Stromal cell of bone marrow (primary cell): ENCODE data around the gene EPB42.
"Not testable (repeated sequence)": the region's sequence is repeated elsewhere in the genome, so short reads cannot be mapped to it uniquely, and the experiment has no call there.

Experiments used
- DNase-seq: peaks from one replicate; pipeline ENCODE4 v3.0.0-alpha.2; 2012; ENCODE audit warnings: low read depth

Gene EPB42

DNA sequence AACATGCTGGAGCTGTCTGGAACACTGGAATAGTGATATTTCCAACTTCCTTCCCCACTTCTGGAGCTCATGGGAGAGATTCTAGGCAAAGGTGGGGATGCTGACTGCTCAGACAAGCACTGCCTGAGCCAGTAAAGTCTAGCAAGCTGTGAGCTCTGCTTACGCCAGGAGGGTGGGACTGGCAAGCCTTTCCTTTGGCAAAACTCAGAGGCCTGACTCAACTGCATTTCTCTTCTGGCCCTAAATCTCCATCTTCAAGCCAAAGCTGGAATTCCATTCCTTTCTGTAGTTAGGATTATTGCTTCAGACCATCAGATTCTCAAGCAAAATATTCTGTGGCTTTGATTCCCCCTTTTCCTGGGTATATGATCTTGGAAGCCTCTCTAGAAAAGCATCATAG is 20.3 kb upstream of the EPB42 start:
- DNase-seq: peak; percentile 87

DNA sequence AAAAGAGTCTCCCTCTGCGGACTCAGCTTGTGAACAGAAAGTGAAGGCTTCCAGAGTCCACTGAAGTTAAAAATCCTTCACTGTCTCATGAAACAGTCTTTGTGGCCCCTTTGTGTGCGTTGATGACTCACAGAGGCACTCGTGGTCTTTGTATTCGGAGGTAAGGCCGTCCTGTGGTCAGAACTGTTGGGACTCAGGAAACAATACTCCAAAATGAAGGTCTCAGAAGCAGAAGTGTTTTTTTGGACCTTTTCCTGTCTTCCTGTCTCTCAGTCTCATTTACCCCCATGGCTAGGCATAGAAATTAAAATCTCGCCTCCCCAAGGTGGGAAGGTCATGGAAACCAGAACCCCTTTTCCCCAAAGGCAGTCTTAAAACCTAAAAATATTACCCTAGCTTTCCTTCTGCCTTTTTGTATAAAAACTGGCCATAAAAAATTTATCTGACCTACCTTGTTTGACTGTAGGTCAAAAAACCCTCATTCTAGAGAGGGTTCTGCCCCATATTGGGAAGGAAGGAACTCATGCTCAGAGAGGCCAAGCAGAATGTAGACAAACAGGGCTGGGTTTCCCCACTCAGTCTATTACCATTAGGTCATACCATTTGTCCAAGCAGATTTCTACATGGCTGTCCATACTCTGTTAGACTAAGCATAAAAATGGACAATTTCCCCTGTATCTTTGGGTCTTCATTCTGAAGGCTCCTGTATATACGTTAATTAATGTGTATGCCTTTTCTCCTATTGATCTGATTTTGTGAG is 19.1 kb upstream of the EPB42 start:
- no peak for DNase-seq

DNA sequence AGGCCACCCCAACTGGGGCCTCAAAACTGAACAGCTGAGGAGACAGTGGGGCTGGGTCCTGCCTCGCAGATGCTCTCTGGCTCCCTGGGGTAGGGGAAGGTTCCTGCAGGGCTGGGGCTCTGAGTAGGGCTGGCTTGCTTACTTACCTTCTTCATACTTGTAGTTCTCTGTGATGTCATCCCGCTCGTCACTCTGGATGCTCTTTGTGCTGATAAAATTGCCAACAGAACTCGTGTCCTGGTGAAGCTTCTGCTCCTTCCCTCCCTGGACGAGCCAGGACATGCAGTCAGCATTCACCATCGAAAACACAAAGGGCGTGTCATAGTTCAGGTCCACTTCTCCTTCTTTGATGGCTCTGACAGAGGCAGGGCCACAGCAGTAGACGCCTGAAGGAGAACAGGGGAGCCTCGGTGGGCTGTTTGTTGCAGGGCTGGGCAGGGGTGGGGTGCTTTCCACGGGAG is 17.9 kb upstream of the EPB42 start:
- DNase-seq: no peak

DNA sequence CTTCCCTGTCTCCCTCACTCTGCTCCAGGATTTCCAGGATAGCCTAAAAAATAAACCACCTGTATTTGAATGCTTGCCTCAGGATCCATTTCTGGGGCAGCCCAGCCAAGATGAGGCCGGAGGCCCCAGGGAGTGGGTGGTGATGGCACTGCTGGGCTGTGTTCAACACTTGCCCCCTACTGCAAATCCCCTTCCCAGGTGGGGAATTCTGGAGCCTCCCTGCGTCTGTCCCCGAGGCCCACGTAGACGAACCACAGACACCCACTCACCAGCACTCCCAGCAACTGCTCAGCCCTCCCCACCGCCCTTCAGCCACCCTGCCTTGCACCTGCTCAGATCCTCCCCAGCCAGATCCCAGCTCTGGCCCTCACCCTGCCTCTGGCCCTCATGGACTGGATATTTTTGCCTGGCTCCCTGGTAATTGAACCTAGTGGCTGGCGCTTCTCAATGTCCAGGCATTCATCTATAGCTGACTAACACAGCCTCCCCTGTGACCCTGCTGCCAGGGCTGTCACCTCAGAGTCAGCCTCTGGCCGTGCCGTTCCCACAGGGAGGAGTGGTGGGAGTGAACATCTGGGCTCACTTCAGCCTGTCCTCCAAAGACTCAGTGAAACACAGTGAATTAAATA is 17.1 kb upstream of the EPB42 start:
- no peak for DNase-seq

DNA sequence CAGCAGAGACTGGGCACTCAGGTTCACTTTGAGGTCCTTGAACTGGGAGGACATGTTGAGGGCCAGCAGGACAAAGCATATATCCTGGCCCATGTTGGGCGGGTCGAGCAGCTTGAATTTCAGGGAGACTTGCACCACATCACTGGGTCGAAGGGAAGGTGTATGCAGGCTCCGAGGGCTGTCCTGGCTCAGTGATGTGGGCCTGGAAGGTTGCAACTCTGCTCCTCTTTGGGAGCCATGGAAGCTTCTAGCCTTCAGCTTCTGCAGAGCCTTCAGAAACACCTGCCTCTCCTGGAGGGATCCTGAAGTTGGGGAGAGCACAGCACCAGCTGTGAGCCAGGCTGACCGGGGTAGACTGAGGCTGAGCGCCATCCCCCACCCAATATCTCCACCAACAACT is 14.7 kb upstream of the EPB42 start:
- no peak for DNase-seq

DNA sequence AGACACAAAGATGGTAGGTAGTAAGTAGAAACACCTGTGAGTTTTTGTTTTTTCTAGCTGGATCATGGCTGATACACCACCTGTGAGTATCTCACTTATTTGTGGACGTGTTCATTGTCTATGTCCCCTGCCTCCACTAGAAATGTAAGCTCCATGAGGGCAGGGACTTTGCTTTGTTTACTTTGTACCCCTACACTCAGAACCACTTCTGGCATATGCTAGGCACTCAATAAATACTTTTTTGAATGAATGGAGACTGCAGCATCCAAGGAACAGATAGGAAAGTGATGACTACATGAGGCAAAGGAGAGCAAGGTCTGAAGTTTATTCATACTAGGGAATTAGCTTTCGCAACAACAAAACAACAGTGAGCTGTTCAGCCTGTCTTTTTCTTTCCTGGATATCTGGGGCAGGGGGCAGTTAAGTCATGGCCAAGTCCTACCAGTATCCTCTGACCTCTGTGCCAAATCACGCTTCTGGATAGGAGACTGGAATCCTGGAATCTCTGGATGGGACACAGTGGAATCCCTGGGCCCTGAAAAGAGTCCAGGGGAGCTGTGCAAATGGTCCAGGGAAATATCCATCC is 11.6 kb upstream of the EPB42 start:
- DNase-seq: no peak

DNA sequence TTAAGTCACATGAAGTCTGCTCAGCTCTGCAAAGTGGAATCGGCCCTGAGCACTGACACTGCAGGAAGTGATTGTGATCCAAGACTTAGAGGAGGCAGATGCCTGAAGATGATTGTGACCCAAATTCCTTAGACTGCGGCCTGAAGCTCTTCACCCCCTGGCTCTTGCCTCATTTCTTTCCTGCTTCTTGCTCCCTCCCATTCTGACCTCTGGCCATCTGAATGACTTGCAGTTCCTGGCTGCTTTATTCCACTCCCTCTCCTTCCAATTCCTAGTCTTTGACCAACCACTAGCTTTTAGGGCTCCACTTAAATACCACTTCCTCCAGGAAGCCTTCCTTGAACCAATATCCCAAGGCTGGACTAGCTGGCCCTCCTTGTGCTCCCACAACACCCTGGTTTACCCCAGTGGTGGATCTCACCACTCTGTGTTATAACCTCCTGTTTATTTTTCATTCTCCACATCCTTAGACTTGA is 9.9 kb upstream of the EPB42 start:
- DNase-seq: peak; percentile 40

DNA sequence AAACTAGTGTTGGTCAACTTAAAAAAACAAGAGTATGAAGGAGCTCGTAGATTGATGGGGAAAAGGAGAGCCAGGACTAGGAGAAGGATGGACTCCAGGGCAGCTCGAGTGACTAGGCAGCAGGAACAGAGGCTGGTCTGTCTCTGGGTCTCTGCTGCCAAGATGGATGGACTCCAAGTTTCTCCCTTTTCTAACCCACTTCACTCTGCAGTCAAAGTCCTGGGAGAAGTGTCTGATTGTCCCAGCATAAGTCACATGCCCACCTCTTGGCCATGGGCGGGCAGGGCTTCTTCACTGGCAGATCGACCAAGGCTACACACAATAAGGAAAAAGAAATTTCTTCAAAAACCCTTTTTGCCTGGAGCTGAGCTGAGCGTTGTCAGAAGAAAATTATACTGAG is 9.2 kb upstream of the EPB42 start:
- DNase-seq: no peak

DNA sequence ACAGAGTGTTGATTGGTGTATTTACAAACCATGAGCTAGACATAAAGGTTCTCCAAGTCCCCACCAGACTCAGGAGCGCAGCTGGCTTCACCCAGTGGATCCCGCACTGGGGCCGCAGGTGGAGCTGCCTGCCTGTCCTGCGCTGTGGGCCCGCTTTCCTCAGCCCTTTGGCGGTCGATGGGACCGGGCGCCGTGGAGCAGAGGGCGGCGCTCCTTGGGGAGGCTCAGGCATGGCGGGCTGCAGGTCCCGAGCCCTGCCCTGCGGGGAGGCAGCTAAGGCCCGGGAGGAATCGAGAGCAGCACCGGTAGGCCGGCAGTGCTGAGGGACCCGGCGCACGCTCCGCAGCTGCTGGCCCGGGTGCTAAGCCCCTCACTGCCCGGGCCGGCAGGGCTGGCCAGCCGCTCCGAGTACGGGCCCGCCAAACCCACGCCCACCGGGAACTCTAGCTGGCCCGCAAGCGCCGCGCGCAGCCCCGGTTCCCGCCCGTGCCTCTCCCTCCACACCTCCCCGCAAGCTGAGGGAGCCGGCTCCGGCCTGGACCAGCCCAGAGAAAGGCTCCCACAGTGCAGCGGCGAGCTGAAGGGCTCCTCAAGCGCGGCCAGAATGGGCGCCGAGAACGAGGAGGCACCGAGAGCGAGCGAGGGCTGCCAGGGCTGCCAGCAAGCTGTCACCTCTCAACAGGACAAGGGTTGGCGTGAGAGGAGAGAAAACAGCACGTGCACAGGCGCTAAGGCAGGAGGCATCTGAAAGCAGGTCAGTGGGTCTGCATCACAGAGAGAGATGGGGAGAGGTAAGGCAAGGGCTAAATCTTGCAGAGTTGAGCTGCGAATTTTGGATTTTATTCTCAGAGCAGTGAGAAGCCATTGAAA is 5.9 kb upstream of the EPB42 start:
- no peak for DNase-seq

DNA sequence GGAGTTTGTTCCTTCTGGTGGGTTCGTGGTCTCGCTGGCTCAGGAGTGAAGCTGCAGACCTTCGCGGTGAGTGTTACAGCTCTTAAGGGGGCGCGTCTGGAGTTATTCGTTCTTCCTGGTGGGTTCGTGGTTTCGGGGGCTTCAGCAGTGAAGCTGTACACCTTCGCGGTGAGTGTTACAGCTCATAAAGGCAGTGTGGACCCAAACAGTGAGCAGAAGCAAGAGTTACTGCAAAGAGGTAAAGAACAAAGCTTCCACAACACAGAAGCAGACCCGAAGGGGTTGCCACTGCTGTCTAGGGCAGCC is 5.1 kb upstream of the EPB42 start:
- DNase-seq: not testable (repeated sequence)

DNA sequence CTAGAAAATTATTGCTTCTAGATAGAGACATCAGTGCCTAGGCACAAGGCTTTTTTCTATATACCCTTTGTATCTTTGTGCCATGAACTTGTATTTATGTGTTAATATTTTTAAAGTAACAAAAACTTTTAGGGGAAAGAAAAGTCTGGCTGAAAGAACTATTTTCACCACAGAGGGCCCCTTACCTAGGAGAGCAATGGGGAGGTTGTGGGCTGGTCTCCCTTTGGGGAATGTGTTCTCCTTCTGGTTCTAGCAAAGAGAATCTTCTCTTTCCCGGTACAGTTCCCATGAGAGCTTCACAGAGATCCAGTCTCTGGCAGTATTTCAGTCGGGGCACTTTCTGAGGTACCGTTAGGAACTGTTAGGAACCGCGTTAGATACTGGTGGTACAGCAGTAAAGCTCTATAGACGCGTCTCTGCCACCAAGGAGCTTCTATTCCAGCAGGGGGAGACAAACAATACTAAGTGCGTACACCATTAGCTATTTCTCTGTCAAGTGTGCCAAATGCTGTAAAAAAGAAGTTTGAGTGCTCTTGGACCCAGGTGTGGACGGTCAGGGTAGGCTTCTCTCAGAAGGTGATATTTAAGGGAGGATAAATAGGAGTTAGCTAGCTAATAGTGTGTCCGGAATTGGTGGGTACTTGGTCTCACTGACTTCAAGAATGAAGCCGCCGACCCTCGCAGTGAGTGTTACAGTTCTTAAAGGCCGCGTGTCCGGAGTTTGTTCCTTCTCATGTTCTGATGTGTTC is 4.6 kb upstream of the EPB42 start:
- peak; percentile 47 for DNase-seq

DNA sequence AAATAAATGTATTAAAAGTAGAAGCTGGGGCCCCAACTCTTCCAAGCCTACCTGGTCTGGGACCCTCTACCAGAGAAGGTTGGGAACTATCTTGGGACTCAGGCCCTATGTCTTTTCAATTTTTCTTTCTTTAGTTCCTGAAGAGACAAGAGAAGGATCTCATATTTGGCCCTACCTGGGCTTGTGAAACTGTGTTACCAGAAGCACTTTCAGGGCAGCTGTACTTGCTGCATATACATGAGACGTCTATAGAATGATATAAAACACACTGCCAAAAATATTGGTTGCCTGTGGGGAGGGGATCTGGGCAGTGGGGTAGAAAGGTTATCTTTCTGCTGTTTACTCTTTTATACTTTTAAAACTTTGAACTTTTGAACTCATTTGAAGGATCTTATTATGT is 604 bp upstream of the EPB42 start:
- no peak for DNase-seq

DNA sequence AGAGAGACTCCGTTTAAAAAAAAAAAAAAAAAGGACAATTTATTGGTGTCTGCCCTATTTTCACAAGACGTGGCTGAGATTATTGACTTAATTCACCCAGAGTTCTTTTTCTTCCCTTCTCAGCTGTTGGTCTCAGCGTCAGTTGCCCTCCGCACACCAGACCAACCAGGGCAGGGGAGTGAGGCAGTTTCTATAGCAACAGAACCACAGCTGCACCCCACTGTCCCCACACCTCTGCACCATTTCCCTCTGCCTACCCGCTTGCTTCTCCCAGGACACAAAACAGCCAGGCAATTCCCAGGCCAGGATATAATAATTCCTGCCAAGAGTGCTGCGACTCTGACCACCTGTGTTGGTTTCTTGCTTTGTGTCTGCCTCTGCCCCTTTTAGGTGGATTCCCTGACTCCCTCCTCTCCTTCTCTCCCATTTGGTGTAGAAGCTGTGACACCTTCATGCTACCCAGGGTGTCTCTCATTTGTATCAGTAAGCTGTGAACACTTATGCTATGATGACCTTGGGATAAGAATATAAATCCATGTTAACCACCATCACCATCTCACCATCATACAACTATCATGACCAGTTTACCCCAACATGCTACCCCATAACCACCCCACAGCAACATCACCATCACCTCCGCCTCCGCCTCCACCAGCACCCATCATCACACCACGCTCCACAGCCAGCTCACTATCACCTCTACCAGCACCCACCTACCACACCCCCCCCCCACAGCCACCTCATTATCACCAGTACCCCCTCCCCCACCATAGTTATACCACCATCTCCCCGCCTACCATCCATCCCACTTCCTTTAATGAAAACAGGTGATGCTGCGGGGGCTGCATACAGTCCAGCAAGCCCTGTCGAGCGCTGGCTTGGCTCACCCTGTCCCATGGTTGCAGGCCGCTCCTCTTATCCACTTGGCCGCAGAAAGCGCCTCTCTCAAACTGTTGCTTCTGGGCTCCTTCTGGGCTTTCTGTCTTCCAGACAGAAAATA is 589 bp downstream of the EPB42 start:
- DNase-seq: no peak

DNA sequence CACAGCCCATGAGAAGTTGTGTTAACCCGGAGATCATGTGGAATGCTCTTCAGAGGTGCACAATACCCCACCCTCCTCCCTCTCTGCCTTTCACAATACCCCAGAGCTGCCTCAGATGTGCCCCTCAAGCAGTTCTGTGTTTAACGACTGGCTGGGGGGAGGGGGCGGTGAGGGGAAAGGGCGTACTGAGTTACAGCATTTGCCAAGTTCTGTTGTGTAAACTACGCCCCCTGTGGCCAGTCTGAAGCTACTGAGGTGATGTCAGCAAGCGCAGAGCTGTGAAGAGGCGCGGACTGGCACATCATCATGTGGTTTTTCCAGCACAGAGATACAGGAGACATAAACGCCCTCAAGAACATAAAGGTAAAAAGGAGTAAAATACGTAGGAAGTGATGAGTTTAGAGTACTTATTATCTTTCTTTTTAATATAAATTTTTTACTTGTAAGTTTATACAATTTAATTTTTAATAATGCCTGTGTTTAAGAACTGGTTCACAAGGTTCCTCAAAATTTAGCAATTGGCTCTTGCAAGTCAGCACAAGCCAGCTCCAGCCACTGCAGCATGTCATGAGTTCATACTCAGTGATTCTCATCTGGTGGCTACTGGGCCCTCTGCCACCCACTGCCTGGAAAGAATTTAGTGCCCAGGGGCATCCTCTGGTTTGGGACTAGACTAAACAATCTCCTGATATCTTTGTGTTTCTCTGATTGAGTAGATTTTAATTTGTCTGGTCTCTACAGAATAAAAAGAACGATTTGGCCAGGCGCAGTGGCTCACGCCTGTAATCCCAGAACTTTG is 1.7 kb downstream of the EPB42 start:
- peak; percentile 7 for DNase-seq

DNA sequence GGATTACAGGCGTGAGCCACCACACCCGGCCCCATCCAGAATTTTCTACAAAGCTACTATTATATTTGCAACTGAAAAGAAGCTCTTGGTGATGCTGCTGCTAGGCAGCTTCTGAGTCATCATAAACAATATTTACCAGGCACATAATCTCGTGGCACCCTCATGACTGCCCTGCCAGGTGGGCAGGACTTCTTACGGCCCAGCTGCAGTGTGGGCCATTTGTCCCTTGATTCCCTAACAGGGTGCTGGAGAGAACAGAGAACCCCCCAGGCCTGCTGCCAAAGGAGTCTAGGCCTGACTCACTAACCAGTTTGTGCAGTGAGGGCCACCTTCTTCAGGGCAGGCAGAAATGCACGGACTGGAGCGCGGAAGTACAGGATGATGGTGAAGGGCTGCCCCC is 4.9 kb downstream of the EPB42 start:
- DNase-seq: peak; percentile 18

DNA sequence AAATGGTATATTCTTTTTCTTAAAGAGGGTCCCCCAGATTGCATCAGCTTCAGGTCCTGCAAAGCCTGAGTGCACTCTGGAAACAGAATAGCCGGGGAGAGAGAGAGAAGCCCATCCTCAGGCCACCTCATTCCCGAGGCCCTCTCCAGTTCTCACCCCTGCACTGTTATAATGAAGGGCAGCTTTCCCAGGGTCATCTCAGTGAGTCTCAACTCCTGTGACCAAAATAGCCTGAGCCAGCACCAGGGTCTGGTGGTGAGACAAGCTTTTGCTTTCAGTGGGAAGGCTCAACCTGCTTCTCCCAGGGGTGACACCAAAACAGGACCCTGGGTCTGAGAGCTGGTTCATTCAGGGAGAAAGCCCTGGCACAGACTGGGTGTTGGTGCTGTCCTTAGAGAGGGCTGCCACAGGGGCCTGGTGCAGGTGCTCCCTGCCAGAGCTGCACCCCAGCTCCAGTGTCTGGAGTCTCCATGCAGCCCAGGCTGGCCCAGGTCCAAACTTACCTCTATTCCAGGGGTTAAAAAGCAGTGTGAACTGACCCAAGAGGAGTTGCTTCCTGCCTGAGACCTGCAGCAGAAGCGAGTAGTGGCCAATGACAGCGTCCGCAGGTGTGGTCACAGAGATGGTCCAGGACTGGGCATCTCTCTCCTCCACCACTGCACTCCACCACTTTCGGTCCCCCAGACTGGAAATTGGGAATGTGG is 6.1 kb downstream of the EPB42 start:
- no peak for DNase-seq

DNA sequence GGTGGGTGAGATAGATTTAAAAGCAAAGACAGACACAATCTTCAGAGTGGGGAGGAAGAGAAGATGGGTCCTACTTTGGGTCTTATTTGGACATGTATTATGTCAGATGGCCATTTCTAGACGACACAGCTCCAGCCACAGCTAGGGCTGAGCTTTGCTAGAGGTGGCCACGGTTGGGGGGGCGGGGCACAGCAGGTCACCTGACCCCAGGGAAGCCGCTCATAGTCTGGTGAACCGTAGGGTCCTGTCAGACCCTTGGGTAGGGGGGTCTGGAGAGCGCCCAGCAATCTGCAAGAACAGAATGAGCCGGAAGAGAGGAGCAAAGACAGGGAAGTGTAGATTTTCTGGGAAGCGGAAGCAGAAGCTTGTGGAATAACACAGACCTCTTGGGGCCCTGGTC is 6.6 kb downstream of the EPB42 start:
- no peak for DNase-seq

DNA sequence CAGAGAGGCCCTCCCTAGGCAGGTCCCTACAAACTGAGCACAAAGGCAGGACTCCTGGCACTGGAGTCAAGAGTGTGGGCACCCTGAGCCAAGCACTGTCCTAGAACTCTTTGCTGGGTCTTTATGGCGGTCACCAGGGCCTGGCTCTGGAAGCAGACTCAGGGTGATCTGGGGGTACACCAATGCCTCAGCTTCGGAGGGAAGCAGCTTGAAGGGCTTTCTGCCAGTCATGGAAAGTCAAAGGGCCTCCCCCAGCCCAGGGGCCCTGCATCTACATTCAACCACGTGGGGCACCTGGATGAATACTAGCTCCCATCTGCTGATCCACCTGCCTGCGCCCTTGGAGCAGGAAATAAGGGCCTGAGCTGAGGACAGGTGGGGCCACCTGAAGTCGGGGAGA is 7.4 kb downstream of the EPB42 start:
- no peak for DNase-seq

DNA sequence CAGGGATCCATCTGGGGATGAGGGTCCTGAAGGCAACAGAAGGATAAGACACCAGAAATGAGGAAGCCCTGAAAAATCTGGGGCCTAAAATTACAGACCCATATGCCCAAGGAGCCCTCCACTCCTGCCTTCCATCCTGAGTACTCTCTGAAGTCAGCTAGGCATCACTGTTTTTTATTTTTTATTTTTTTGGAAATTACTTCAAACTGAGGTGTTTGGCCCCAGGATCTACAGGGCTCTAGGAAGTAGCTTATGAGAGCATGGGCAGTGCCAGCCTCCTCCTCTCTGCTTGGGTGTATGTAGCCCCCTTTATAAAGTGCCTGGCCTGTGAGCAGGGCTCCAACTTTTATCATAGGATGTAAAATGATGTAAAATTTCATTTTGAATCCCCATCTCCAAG is 7.9 kb downstream of the EPB42 start:
- DNase-seq: no peak
